Mesenchymal stem cell (in vitro differentiated cells and primary cell): Measurements from ENCODE around the gene CDH23.

Source experiments
- DNase-seq: peaks from one replicate; pipeline ENCODE4 v3.0.0-alpha.2; 2013
- H2AFZ ChIP-seq: one replicate; pipeline ENCODE4 v1.6.1; 2013; ENCODE audit warnings: low read depth, mild to moderate bottlenecking, control low read depth, inconsistent platforms, low read length, moderate library complexity
- H2AK5ac ChIP-seq: 2 replicates; pipeline ENCODE4 v1.6.1; 2013; ENCODE audit warnings: low read length, moderate library complexity, mild to moderate bottlenecking, inconsistent platforms; ENCODE audit not compliant: severe bottlenecking
- H2BK120ac ChIP-seq: one replicate; pipeline ENCODE4 v1.6.1; 2013; ENCODE audit warnings: low read depth, mild to moderate bottlenecking, inconsistent platforms, low read length, moderate library complexity
- H2BK12ac ChIP-seq, 2 experiments: one replicate each; pipeline ENCODE4 v1.6.1; 2013; ENCODE audit warnings: inconsistent platforms in 2 of 2, low read length in 2 of 2, mild to moderate bottlenecking in 2 of 2, moderate library complexity in 2 of 2, control low read depth in 1 of 2
- H2BK15ac ChIP-seq: one replicate; pipeline ENCODE4 v1.6.1; 2013; ENCODE audit warnings: mild to moderate bottlenecking, low read depth, inconsistent platforms; ENCODE audit not compliant: poor library complexity, severe bottlenecking
- H2BK5ac ChIP-seq: 2 replicates; pipeline ENCODE4 v1.6.1; 2013; ENCODE audit warnings: low read depth, mild to moderate bottlenecking, low read length, control low read depth, inconsistent platforms; ENCODE audit not compliant: poor library complexity, severe bottlenecking
- H3K14ac ChIP-seq, 2 experiments: one replicate each; pipeline ENCODE4 v1.6.1; 2013; ENCODE audit warnings: inconsistent platforms in 2 of 2, low read length in 2 of 2, control low read depth in 1 of 2, mild to moderate bottlenecking in 1 of 2, moderate library complexity in 1 of 2
- H3K18ac ChIP-seq, 2 experiments: one replicate each; pipeline ENCODE4 v1.6.1; 2013; ENCODE audit warnings: inconsistent platforms in 2 of 2, low read length in 2 of 2, control low read depth in 1 of 2, low read depth in 1 of 2, mild to moderate bottlenecking in 1 of 2
- H3K23ac ChIP-seq, 2 experiments: one replicate each; pipeline ENCODE4 v1.6.1; 2013; ENCODE audit warnings: inconsistent platforms in 2 of 2, low read length in 2 of 2, mild to moderate bottlenecking in 2 of 2, moderate library complexity in 2 of 2, control low read depth in 1 of 2
- H3K27ac ChIP-seq: 2 replicates; pipeline ENCODE4 v1.5.1; 2013; ENCODE audit warnings: mild to moderate bottlenecking, moderate library complexity, low read length, control low read depth, inconsistent platforms; ENCODE audit not compliant: poor library complexity, severe bottlenecking
- H3K27me3 ChIP-seq, 2 experiments: 2 replicates each; pipeline versions ENCODE4 v1.6.1 to v1.7.0; 2013; ENCODE audit warnings: low read length in 2 of 2, mild to moderate bottlenecking in 2 of 2, moderate library complexity in 2 of 2, control low read depth in 1 of 2, inconsistent platforms in 1 of 2; ENCODE audit not compliant: control insufficient read depth in 1 of 2, insufficient read depth in 1 of 2
- H3K36me3 ChIP-seq, 2 experiments: 2 replicates each; pipeline versions ENCODE4 v1.6.1 to v1.7.0; 2013; ENCODE audit warnings: low read length in 2 of 2, control low read depth in 1 of 2, inconsistent platforms in 1 of 2, low read depth in 1 of 2, mild to moderate bottlenecking in 1 of 2; ENCODE audit not compliant: insufficient read depth in 2 of 2, control insufficient read depth in 1 of 2
- H3K4ac ChIP-seq, 2 experiments: one replicate each; pipeline ENCODE4 v1.6.1; 2013; ENCODE audit warnings: inconsistent platforms in 2 of 2, low read length in 2 of 2, mild to moderate bottlenecking in 2 of 2, moderate library complexity in 2 of 2, control low read depth in 1 of 2, low read depth in 1 of 2
- H3K4me1 ChIP-seq: 2 replicates; pipeline ENCODE4 v1.6.1; 2013; ENCODE audit warnings: low read depth, low read length, control low read depth; ENCODE audit not compliant: control insufficient read depth, insufficient read depth
- H3K4me2 ChIP-seq: 2 replicates; pipeline ENCODE4 v1.6.1; 2013; ENCODE audit warnings: low read length, mild to moderate bottlenecking, inconsistent platforms; ENCODE audit not compliant: poor library complexity, severe bottlenecking
- H3K4me3 ChIP-seq, 2 experiments: 2 replicates each; pipeline versions ENCODE4 v1.5.1 to v1.7.0; 2013; ENCODE audit warnings: low read length in 2 of 2, mild to moderate bottlenecking in 2 of 2, control low read depth in 1 of 2, low read depth in 1 of 2; ENCODE audit not compliant: insufficient read depth in 1 of 2
- H3K79me1 ChIP-seq: replicated peaks from 2 replicates; pipeline ENCODE4 v1.6.1; 2013; ENCODE audit warnings: mild to moderate bottlenecking, control low read depth, low read length, inconsistent platforms; ENCODE audit not compliant: poor library complexity, severe bottlenecking
- H3K9ac ChIP-seq: 2 replicates; pipeline ENCODE4 v1.7.0; 2013; ENCODE audit warnings: mild to moderate bottlenecking, low read length, moderate library complexity
- H3K9me3 ChIP-seq: 2 replicates; pipeline ENCODE4 v1.7.0; 2013; ENCODE audit warnings: mild to moderate bottlenecking, low read length; ENCODE audit not compliant: control insufficient read depth
- H4K8ac ChIP-seq: one replicate; pipeline ENCODE4 v1.6.1; 2013; ENCODE audit warnings: inconsistent platforms, mild to moderate bottlenecking, low read length, moderate library complexity
- H4K91ac ChIP-seq: one replicate; pipeline ENCODE4 v1.6.1; 2013; ENCODE audit warnings: mild to moderate bottlenecking, low read length, inconsistent platforms
- WGBS: methylation state at CpG from one replicate; pipeline ENCODE4 v1.1.7; 2013; ENCODE audit warnings: mixed read lengths; 5-methylcytosine and 5-hydroxymethylcytosine counted together

The CDH23 gene

DNA sequence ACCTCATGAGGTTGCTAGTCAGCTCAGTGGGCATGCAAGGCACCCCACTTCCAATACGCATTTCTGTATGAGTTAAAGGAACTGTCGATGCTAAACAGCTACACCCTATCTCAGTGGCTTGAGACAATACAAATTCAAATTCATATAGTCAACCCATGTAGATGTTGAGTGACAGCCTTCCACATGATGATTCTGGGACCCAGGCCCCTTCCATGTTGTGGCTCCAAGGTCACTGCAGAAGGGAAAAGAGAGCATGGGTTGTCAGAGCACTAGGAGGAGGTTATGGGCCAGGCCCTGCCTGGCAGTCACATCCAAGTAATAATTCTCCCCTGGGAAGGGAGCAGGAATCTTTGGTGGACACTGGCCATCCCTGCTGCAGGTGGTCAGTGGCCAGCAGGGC, 294.7 kb downstream of the CDH23 start:
- Histone ChIP-seq H2BK15ac (no peak overlapping the region), H4K91ac (no peak overlapping the region), H2BK12ac (no peak overlapping the region), H2BK120ac (no peak overlapping the region), H3K4me2 (no peak overlapping the region), H3K9me3 (no peaks in the 10 kb centered on the region), H3K18ac (no peak overlapping the region), H3K14ac (no peak overlapping the region), H3K4ac (no peak overlapping the region), H4K8ac (no peak overlapping the region), H3K4me1 (peaks cover 15% of the 10 kb centered on the region), H3K36me3 (no peaks in the 10 kb centered on the region), H3K27ac (no peak overlapping the region), H3K79me1 (no peaks in the 10 kb centered on the region), H2AK5ac (no peak overlapping the region), H3K4me3 (no peak overlapping the region), H3K27me3 (peaks cover 15 to 28% of the 10 kb centered on the region in 2 experiments), H2BK5ac (no peak overlapping the region), H2AFZ (no peak overlapping the region), H3K23ac (no peak overlapping the region), H3K9ac (no peak overlapping the region)
- DNase-seq: no peak
- WGBS: 100% methylated on average over 2 of the region's 2 CpGs

DNA sequence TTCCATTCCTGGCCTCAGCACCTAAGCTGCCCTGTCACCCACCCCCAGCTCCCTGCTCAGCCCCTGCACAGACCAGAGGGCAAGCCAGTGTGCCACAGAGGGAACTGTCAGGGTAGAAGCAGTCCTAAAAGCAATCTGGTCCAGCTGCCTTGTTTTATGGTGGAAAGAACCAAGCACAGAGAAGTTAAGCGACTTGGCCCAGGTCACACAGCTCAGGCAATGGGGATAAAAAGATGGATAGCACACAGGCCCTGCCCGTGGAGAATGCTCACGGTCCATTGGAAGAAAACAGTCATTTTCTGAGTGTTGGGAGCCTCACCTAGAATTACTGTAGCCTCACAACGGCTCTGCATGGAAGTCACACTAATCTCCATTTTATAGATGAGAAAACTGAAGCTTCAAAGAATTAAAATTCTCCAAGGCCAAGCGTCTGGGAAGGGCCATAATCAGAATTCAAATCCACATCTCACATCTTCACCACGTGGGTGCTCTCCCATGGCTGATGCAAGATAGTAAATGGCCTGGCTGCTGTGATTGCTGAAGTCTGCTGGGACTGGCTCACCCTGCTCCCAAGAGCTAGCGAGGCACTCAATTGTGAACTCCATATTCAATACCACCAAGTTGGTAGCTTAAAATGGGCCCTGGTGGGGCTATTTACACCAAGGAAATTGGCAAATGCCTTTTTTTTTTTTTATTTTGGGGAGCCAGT, 296.0 kb downstream of the CDH23 start:
- WGBS: 69% methylated on average over 7 of the region's 7 CpGs
- H3K79me1 ChIP-seq: no peaks in the 10 kb centered on the region
- H3K4ac ChIP-seq: no peak overlapping the region
- DNase-seq: no peak
- H4K8ac ChIP-seq: no peak overlapping the region
- H3K4me2 ChIP-seq: no peak overlapping the region
- H2AK5ac ChIP-seq: no peak overlapping the region
- H3K9ac ChIP-seq: no peak overlapping the region
- no peak overlapping the region for H3K14ac ChIP-seq
- no peak overlapping the region for H2BK120ac ChIP-seq
- peaks cover 7 to 23% of the 10 kb centered on the region in 2 experiments for H3K27me3 ChIP-seq
- peaks cover 16% of the 10 kb centered on the region for H3K4me1 ChIP-seq
- H2BK12ac ChIP-seq: no peak overlapping the region
- no peak overlapping the region for H2BK5ac ChIP-seq
- no peaks in the 10 kb centered on the region for H3K9me3 ChIP-seq
- H3K4me3 ChIP-seq: no peak overlapping the region
- H3K27ac ChIP-seq: no peak overlapping the region
- H2AFZ ChIP-seq: no peak overlapping the region
- H3K18ac ChIP-seq: no peak overlapping the region
- H3K36me3 ChIP-seq: no peaks in the 10 kb centered on the region
- no peak overlapping the region for H2BK15ac ChIP-seq
- no peak overlapping the region for H4K91ac ChIP-seq
- H3K23ac ChIP-seq: peak overlapping the region in 1 of 2 experiments; percentile 25

DNA sequence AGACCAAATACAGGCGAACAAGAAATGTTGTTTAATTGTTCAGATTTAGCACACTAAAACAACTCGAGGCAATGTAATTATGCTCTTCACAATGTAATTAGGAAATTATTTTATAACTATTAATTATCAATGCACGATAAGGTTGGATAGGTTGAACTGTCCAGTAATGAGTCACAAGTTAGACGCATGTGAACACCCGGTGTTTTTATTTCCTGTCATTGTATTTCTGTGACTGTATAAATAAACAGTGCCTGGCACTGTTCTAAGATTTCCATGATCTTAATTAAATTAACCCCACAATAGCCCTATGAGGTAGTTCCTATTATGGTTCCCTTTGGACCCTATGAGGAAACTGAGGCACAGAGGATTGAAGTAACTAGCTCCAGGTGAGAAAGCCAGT, 296.7 kb downstream of the CDH23 start:
- no CpG with 5 or more reads among the region's 5 CpGs for whole genome bisulfite sequencing

DNA sequence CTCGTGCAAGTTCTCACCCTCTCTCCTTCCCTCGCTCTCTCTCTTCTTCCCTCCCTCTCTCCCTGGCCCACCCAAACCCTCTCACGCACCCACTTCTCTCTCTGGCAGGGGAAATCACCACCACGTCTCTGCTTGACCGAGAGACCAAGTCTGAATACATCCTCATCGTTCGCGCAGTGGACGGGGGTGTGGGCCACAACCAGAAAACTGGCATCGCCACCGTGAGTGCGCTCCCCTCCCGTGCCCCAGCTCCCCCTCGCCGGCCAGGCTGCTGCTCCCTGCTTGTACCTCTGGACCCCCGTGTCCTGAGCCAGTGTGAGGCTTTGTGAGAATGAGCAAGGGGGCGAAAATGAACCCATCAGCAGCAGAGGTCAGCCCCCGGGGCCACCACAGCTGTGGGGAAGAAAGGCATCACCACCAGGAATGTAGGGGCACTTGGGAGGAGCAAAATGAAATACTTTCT, 297.4 kb downstream of the CDH23 start:
- no peak overlapping the region for H2BK120ac ChIP-seq
- H3K9ac ChIP-seq: no peak overlapping the region
- no peak overlapping the region for H2BK15ac ChIP-seq
- H3K79me1 ChIP-seq: no peaks in the 10 kb centered on the region
- H4K91ac ChIP-seq: no peak overlapping the region
- H2AFZ ChIP-seq: no peak overlapping the region
- H3K9me3 ChIP-seq: no peaks in the 10 kb centered on the region
- H2BK12ac ChIP-seq: no peak overlapping the region
- H4K8ac ChIP-seq: no peak overlapping the region
- H2BK5ac ChIP-seq: no peak overlapping the region
- no peak overlapping the region for H3K23ac ChIP-seq
- WGBS: 85% methylated on average over 18 of the region's 18 CpGs
- DNase-seq: no peak
- H3K4me2 ChIP-seq: no peak overlapping the region
- H3K14ac ChIP-seq: peak overlapping the region in 1 of 2 experiments; percentile 18
- H2AK5ac ChIP-seq: no peak overlapping the region
- no peak overlapping the region for H3K4ac ChIP-seq
- H3K36me3 ChIP-seq: no peaks in the 10 kb centered on the region
- H3K27ac ChIP-seq: no peak overlapping the region
- peaks cover 16 to 27% of the 10 kb centered on the region in 2 experiments for H3K27me3 ChIP-seq
- H3K4me1 ChIP-seq: peaks cover 16% of the 10 kb centered on the region
- no peak overlapping the region for H3K4me3 ChIP-seq
- no peak overlapping the region for H3K18ac ChIP-seq

More for the DNA sequence above, 296.7 kb downstream of the CDH23 start:
- peaks cover 16% of the 10 kb centered on the region for H3K4me1 ChIP-seq
- no peak overlapping the region for H2AFZ ChIP-seq
- H2BK5ac ChIP-seq: no peak overlapping the region
- no peak overlapping the region for H2BK15ac ChIP-seq
- H4K91ac ChIP-seq: no peak overlapping the region
- H3K9me3 ChIP-seq: no peaks in the 10 kb centered on the region
- no peak overlapping the region for H3K4me3 ChIP-seq
- H4K8ac ChIP-seq: no peak overlapping the region
- peaks cover 10 to 23% of the 10 kb centered on the region in 2 experiments for H3K27me3 ChIP-seq
- no peak overlapping the region for H3K14ac ChIP-seq
- no peak overlapping the region for H2BK12ac ChIP-seq
- H3K79me1 ChIP-seq: no peaks in the 10 kb centered on the region
- no peak overlapping the region for H3K4ac ChIP-seq
- no peak overlapping the region for H2AK5ac ChIP-seq
- H3K27ac ChIP-seq: no peak overlapping the region
- H3K36me3 ChIP-seq: no peaks in the 10 kb centered on the region
- H3K18ac ChIP-seq: no peak overlapping the region
- no peak for DNase-seq
- H3K23ac ChIP-seq: no peak overlapping the region
- H3K4me2 ChIP-seq: no peak overlapping the region
- H2BK120ac ChIP-seq: no peak overlapping the region
- H3K9ac ChIP-seq: no peak overlapping the region
